Measurements from ENCODE around the gene RHBDF1. TPM values are rescaled to one million over a fixed set of nuclear protein-coding genes. Genes with fewer than 3 reads are reported as not detected.

Gene RHBDF1
- total and polyA plus RNA-seq, 2 of the 13 experiments (the other 11 are each of a cell fraction or from before 2014, with no cell fraction given), result 5.4 to 26.9 TPM

- TF ChIP-seq CHCHD3 (CRISPR knock-in tag; IDR thresholded peaks at IDR 0.05), result no peak
- no peak for TF ChIP-seq REST (IDR thresholded peaks at IDR 0.05; ENCODE audit: borderline replicate concordance in 1 of 2, low read depth in 1 of 2, low read length in 2 of 2)
- no peak for TF ChIP-seq SUZ12 (IDR thresholded peaks at IDR 0.05; ENCODE audit: low read depth, low read length)
- TF ChIP-seq FOXO1 (CRISPR knock-in tag; IDR thresholded peaks at IDR 0.05), result no peak
- TF ChIP-seq HMGA1 (CRISPR knock-in tag; conservative IDR thresholded peaks at IDR 0.05), result no peak
- no peak for TF ChIP-seq ATF4 (CRISPR knock-in tag; IDR thresholded peaks at IDR 0.05)
- TF ChIP-seq PBX2 (CRISPR knock-in tag; IDR thresholded peaks at IDR 0.05), result no peak
- TF ChIP-seq THAP8 (CRISPR knock-in tag; IDR thresholded peaks at IDR 0.05; ENCODE audit: borderline replicate concordance), result no peak
- no peak for TF ChIP-seq ZNF251 (CRISPR knock-in tag; IDR thresholded peaks at IDR 0.05)
- TF ChIP-seq ARID3A (IDR thresholded peaks at IDR 0.05; ENCODE audit: low read depth, low read length), result no peak
- TF ChIP-seq ZNF547 (CRISPR knock-in tag; IDR thresholded peaks at IDR 0.05), result no peak; the same call in 1 of the 2 replicates
- no peak for TF ChIP-seq HHEX (CRISPR knock-in tag; IDR thresholded peaks at IDR 0.05)
- TF ChIP-seq ZNF710 (CRISPR knock-in tag; IDR thresholded peaks at IDR 0.05; ENCODE audit: borderline replicate concordance), result no peak
- peak; percentile 2; the same call in 1 of the 2 replicates for TF ChIP-seq THAP9 (CRISPR knock-in tag; IDR thresholded peaks at IDR 0.05; ENCODE audit: borderline replicate concordance)
These were observed 3.4 kb upstream of the RHBDF1 start (continued) for GRCh38 chr16:75580-76501.

Measured in HepG2 (cell line).